ENCODE results near the gene CACNA1I. TPM values are rescaled to one million over a fixed set of nuclear protein-coding genes. Genes with fewer than 3 reads are reported as not detected.

The CACNA1I gene
- total RNA-seq, 1 donor from 2014 or later, result 0.60 TPM

- Mint-ChIP-seq H3K36me3 (no peaks in the 10 kb centered on the region), H3K4me1 (ENCODE audit: unreplicated experiment) (peaks cover 42% of the 10 kb centered on the region), H3K9me3 (no peaks in the 10 kb centered on the region), H3K27me3 (peaks cover 8% of the 10 kb centered on the region), H3K27ac (no peak overlapping the region), H3K4me3 (no peak overlapping the region)
- no peak for TF ChIP-seq CTCF (conservative IDR thresholded peaks at IDR 0.05)
- DNase-seq (ENCODE audit: extremely low spot score, unreplicated experiment), result no peak
These were observed 60.2 kb downstream of the CACNA1I start for GRCh38 chr22:39630721-39631120.

GRCh38 chr22:39631381-39632286 is 61.1 kb downstream of the CACNA1I start:
- no peaks in the 10 kb centered on the region for H3K36me3 Mint-ChIP-seq
- H3K4me3 Mint-ChIP-seq, result no peak overlapping the region
- H3K9me3 Mint-ChIP-seq, result no peaks in the 10 kb centered on the region
- no peak for TF ChIP-seq CTCF (conservative IDR thresholded peaks at IDR 0.05)
- H3K4me1 Mint-ChIP-seq (ENCODE audit: unreplicated experiment), result peaks cover 46% of the 10 kb centered on the region
- no peak for DNase-seq (ENCODE audit: extremely low spot score, unreplicated experiment)
- H3K27ac Mint-ChIP-seq, result no peak overlapping the region
- H3K27me3 Mint-ChIP-seq, result peaks cover 3% of the 10 kb centered on the region

GRCh38 chr22:39634530-39635405 is 64.2 kb downstream of the CACNA1I start:
- H3K27me3 Mint-ChIP-seq, result peaks cover 2% of the 10 kb centered on the region
- TF ChIP-seq CTCF (conservative IDR thresholded peaks at IDR 0.05), result no peak
- peak overlapping the region; percentile 82 for H3K27ac Mint-ChIP-seq
- DNase-seq (ENCODE audit: extremely low spot score, unreplicated experiment), result no peak
- H3K4me3 Mint-ChIP-seq, result peak overlapping the region; percentile 54
- H3K9me3 Mint-ChIP-seq, result peaks cover 3% of the 10 kb centered on the region
- H3K4me1 Mint-ChIP-seq (ENCODE audit: unreplicated experiment), result peaks cover 32% of the 10 kb centered on the region
- H3K36me3 Mint-ChIP-seq, result no peaks in the 10 kb centered on the region

GRCh38 chr22:39635719-39636118 is 65.2 kb downstream of the CACNA1I start:
- Mint-ChIP-seq H3K4me3 (no peak overlapping the region), H3K4me1 (ENCODE audit: unreplicated experiment) (peaks cover 23% of the 10 kb centered on the region), H3K36me3 (no peaks in the 10 kb centered on the region), H3K27me3 (no peaks in the 10 kb centered on the region), H3K9me3 (peaks cover 5% of the 10 kb centered on the region), H3K27ac (peak overlapping the region; percentile 62)
- DNase-seq (ENCODE audit: extremely low spot score, unreplicated experiment), result no peak
- no peak for TF ChIP-seq CTCF (conservative IDR thresholded peaks at IDR 0.05)

- Mint-ChIP-seq H3K4me1 (ENCODE audit: unreplicated experiment) (peaks cover 21% of the 10 kb centered on the region), H3K36me3 (no peaks in the 10 kb centered on the region), H3K9me3 (peaks cover 5% of the 10 kb centered on the region), H3K27ac (no peak overlapping the region), H3K4me3 (no peak overlapping the region), H3K27me3 (peaks cover 7% of the 10 kb centered on the region)
- no peak for TF ChIP-seq CTCF (conservative IDR thresholded peaks at IDR 0.05)
- DNase-seq (ENCODE audit: extremely low spot score, unreplicated experiment), result no peak
These were observed 68.4 kb downstream of the CACNA1I start for GRCh38 chr22:39638958-39639357.
